Measurements from ENCODE around the gene ZNRF1.

Gene ZNRF1

DNA sequence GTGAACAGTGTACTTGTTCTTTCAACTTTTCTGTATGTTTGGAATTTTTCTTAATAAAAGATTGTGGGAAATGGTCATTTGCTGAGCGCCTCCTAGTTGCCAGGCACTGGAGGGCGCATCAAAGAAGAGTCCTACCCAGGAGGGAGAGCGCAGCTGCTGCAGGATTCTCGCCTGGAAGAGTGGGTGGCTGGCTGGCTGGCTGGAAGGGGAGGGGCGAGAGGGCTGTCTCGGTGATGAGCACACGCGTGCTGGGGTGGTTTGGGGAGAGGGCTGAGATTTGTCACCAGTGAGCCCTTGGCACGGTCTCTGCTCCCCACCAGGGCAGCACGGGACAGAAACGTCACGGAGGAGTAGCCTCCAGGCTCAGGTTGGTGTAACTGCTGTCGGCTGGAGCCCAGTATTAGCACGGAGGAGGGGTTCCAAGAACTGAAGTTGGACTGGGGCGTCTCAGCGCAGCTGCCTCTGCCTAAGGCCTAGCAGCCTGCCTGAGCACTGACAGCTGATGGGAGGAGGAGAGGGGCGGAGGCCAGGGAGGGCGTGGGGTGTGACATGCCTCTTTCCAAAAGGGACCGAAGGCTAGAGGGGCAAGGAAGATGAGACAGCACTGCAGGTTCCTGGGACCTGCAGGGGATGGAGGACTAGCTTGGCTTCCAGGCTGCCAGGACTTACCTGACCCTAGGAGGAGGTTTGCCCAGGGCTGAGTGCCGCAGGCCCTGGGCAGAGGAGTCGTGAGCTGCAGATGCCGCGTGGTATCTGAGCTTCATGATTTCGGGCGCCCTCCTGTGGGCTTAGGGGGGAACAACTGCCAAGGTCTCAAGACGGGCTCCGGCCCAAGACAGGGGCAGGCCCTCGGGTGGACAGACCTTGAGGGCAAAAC lies 112.1 kb downstream of the ZNRF1 start:
- peak; percentile 91 for DNase-seq (ENCODE audit: low read depth)
- H3K4me3 ChIP-seq (replicated peaks; ENCODE audit: low read depth, low read length), result peak overlapping the region; percentile 24
- TF ChIP-seq, protein P1, sequence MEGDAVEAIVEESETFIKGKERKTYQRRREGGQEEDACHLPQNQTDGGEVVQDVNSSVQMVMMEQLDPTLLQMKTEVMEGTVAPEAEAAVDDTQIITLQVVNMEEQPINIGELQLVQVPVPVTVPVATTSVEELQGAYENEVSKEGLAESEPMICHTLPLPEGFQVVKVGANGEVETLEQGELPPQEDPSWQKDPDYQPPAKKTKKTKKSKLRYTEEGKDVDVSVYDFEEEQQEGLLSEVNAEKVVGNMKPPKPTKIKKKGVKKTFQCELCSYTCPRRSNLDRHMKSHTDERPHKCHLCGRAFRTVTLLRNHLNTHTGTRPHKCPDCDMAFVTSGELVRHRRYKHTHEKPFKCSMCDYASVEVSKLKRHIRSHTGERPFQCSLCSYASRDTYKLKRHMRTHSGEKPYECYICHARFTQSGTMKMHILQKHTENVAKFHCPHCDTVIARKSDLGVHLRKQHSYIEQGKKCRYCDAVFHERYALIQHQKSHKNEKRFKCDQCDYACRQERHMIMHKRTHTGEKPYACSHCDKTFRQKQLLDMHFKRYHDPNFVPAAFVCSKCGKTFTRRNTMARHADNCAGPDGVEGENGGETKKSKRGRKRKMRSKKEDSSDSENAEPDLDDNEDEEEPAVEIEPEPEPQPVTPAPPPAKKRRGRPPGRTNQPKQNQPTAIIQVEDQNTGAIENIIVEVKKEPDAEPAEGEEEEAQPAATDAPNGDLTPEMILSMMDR (IDR thresholded peaks at IDR 0.05; ENCODE audit: low read length, missing control alignments), result peak; percentile 86

DNA sequence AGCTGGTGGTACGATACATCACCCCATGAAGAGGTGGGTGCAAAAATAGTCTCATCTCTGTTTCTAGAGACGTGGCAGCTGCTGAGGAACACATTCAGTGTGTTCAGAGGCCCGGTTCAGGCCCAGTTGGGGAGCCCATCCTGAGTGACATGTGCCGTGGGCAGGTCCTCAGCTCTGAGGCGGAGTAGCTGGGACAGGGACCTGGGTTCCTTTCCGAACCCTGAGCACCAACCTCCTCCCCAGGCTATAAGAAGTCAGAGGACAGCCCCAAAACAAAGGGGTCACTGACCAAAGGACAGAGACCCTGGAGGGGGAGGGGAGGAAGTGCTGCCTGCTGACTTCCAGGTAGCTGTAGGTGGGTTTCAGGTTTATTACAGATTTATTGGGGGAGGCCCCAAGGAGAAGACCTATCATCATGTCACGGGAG lies 112.7 kb downstream of the ZNRF1 start:
- TF ChIP-seq, protein P1 (IDR thresholded peaks at IDR 0.05; ENCODE audit: low read length, missing control alignments), result no peak
- no peak for DNase-seq (ENCODE audit: low read depth)
- H3K4me3 ChIP-seq (replicated peaks; ENCODE audit: low read depth, low read length), result no peak overlapping the region

DNA sequence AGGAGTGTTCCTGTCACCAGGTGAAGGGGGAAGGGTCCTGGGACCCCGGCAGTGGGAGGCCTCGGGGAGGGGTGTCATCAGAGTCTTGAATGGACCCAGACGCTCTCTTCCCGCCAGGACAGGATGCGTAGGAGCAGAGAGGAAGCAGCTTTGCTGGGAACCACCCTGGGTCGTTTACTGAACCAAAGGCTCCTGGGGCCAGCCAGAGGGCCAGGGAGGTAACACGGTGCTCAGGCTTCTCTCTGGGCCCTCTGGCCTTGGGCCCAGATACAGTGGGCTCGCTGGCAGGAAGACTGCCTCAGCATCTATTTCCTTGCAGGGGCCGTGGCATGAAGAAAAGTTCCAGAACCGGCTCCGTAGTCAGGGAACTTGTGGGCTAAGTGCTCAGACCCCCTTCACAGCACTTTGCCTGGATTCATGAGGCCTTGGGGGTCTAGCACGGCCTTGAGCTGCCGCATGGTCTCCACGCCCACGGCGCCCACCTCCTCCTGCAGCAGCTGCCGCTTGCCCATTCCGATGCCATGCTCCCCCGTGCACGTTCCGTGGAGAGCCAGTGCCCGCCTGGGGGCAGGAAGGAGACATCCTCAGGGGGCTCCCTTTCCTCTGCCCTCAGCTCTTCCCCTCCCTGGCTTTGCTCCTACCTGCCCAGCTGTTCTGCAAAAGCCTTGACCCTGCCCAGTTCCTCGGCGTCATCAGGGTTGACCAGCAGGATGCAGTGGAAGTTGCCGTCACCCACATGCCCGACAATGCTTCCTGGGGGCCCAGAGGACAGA lies 113.3 kb downstream of the ZNRF1 start:
- TF ChIP-seq, protein P1 (IDR thresholded peaks at IDR 0.05; ENCODE audit: low read length, missing control alignments), result no peak
- H3K4me3 ChIP-seq (replicated peaks; ENCODE audit: low read depth, low read length), result no peak overlapping the region
- peak; percentile 23 for DNase-seq (ENCODE audit: low read depth)

DNA sequence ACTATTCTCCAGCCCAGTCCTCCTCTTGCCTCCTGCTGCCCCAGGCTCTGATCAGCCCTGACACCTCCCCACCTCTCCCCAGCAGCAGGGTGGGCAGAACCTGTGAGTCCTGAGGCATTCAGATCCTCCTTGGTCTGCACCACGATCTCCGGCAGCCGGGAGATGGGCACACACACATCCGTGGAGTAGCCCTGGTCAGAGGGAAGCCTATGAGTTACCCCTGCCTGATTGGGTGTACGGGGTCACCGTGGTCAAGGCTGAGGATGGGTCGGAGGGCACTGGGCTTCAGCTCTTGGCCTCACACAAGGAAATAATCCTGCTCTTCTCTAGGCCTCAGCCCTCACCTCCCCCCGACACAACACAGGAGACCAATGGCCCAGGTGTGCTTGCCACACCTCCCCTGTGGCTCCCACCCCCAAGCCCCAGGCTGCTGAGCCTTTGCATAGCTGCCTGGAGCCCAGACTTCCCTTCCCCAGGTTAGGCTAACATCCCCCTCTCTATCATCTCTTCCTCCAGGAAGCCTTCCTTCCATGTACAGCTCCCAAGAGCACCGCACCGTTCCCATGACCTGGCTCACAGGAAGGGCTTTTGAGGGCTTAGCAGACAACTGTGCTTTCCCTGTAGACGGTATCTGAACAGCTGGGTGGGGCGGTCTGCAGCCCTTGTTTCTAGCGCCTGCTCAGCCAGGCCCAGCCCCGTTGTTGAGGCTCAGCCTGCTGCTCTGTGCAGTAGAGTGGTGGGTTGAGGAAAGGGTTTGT lies 114.1 kb downstream of the ZNRF1 start:
- no peak for DNase-seq (ENCODE audit: low read depth)
- H3K4me3 ChIP-seq (replicated peaks; ENCODE audit: low read depth, low read length), result no peak overlapping the region
- TF ChIP-seq, protein P1 (IDR thresholded peaks at IDR 0.05; ENCODE audit: low read length, missing control alignments), result no peak

DNA sequence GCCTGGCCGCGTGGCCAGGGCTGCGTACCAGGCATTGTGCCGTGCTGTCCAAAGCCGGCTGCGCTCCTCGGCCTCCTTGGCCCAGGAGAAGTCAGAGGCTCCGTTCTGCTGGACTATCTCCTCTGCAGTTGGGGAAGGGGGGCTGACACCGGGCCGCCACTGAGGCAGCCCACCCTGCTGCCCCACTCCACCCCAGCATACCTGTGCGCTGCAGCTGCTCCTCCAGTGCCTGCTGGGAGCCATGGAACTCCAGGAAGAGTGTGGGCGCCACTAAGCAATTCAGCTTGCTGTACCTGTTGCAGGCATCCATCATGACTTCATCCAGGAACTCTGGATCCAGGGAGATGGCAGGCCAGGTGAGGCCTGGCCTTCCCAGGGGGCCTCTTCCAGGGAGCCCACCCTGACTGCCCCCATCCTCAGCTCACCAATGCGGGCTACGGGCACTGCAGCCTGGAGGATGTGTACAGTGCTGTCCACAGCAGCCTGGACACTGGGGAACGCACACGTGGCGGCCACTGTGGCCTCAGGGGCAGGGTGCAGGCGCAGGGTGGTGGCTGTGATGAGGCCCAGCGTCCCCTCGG lies 114.8 kb downstream of the ZNRF1 start:
- TF ChIP-seq, protein P1 (IDR thresholded peaks at IDR 0.05; ENCODE audit: low read length, missing control alignments), result no peak
- DNase-seq (ENCODE audit: low read depth), result no peak
- H3K4me3 ChIP-seq (replicated peaks; ENCODE audit: low read depth, low read length), result no peak overlapping the region

DNA sequence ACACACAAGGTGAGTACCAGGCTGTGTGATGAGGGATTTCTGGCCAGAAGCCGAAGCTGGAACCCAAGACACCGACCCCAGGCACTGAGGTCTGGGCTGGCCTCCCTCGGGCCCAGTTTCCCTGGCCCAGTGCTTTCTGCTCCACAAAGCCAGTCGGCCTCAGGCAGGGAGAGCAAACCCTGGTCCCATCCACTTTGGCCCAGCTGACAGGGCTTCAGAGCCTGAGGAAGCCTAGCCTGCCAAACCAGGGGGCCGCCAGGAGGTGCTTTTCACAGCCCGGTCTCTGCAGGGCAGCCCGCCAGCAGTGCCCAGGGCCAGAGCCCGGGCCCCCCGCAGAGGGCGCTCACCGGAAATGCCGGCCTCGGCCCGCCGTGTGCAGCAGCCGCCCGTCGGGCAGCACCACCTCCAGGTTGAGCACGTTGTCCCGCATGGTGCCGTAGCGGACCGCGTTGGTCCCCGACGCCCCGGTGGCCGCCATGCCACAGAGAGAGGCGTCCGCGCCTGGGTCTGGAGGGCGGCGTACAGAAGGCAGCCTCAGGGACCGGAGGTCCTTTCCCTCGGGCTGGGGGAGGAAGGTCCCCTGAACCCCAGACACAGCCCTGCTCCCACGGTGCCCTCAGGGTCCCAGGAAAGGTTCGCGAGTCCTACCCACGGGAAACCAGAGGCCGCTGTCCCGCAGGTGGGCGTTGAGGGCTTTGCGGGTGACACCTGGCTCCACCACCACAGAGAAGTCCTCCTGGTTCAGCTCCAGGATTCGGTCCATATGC lies 115.5 kb downstream of the ZNRF1 start:
- no peak overlapping the region for H3K4me3 ChIP-seq (replicated peaks; ENCODE audit: low read depth, low read length)
- DNase-seq (ENCODE audit: low read depth), result no peak
- TF ChIP-seq, protein P1 (IDR thresholded peaks at IDR 0.05; ENCODE audit: low read length, missing control alignments), result no peak
